NCI-H82 treated with DMSO at 0.1 percent for 48 hours (cell line): Measurements from ENCODE around the gene VAT1L.
A peak's percentile ranks its signal among the peaks of the same experiment; 100 is the strongest.

ENCODE experiments used
- DNase-seq: peaks from one replicate; lab custom pipeline; 2025; ENCODE audit not compliant: unreplicated experiment; lab: John Stamatoyannopoulos, UW

VAT1L gene

GRCh38 chr16:77905374-77905920 lies 117.1 kb downstream of the VAT1L start:
- DNase-seq, result no peak

- no peak for DNase-seq
These were observed 121.7 kb downstream of the VAT1L start for GRCh38 chr16:77910021-77910420.

GRCh38 chr16:77912617-77913016 lies 124.3 kb downstream of the VAT1L start:
- DNase-seq, result no peak

GRCh38 chr16:77913738-77914253 lies 125.4 kb downstream of the VAT1L start:
- DNase-seq, result no peak

- DNase-seq, result no peak
These were observed 127.7 kb downstream of the VAT1L start for GRCh38 chr16:77916111-77916510.

GRCh38 chr16:77917971-77918370 lies 129.6 kb downstream of the VAT1L start:
- DNase-seq, result peak; percentile 44

GRCh38 chr16:77918809-77919707 lies 130.7 kb downstream of the VAT1L start:
- DNase-seq, result no peak

- no peak for DNase-seq
These were observed 131.5 kb downstream of the VAT1L start for GRCh38 chr16:77919761-77920415.

- no peak for DNase-seq
These were observed 132.6 kb downstream of the VAT1L start for GRCh38 chr16:77920984-77921383.

- DNase-seq, result no peak
These were observed 133.9 kb downstream of the VAT1L start for GRCh38 chr16:77922228-77922754.

GRCh38 chr16:77925531-77925930 lies 137.2 kb downstream of the VAT1L start:
- DNase-seq, result no peak

GRCh38 chr16:77928096-77928495 lies 139.7 kb downstream of the VAT1L start:
- DNase-seq, result no peak

GRCh38 chr16:77929004-77929403 lies 140.6 kb downstream of the VAT1L start:
- no peak for DNase-seq

GRCh38 chr16:77931058-77931457 lies 142.7 kb downstream of the VAT1L start:
- no peak for DNase-seq

GRCh38 chr16:77937473-77938149 lies 149.2 kb downstream of the VAT1L start:
- no peak for DNase-seq

GRCh38 chr16:77938913-77939312 lies 150.5 kb downstream of the VAT1L start:
- no peak for DNase-seq

GRCh38 chr16:77939968-77940367 lies 151.6 kb downstream of the VAT1L start:
- no peak for DNase-seq

- DNase-seq, result no peak
These were observed 155.4 kb downstream of the VAT1L start for GRCh38 chr16:77943801-77944200.

GRCh38 chr16:77944631-77945030 lies 156.3 kb downstream of the VAT1L start:
- DNase-seq, result peak; percentile 97

GRCh38 chr16:77945126-77945525 lies 156.8 kb downstream of the VAT1L start:
- DNase-seq, result no peak

- DNase-seq, result peak; percentile 23
These were observed 158.5 kb downstream of the VAT1L start for GRCh38 chr16:77946823-77947222.
